Activated CD4-positive, alpha-beta memory T cell treated with anti-CD3 and anti-CD28 coated beads for 36 hours (primary cell): ENCODE results near the gene INTS12. TPM values are rescaled to one million over a fixed set of nuclear protein-coding genes. Genes with fewer than 3 reads are reported as not detected.

ENCODE experiments used
- CTCF ChIA-PET: fragments of 350-600 bp; sonication (Branson Sonifier 250); formaldehyde crosslinking; loops from one replicate; lab custom pipeline; 2021; ENCODE audit warnings: antibody characterized with exemption, inconsistent platforms; lab: Charles Lee
- POLR2A ChIA-PET: fragments of 350-600 bp; sonication (Branson Sonifier 250); formaldehyde crosslinking; loops from one replicate; lab custom pipeline; 2021; ENCODE audit warnings: antibody characterized with exemption; lab: Charles Lee
- DNase-seq: peaks from one replicate; pipeline ENCODE4 v3.0.0-alpha.2; 2020
- H3K27ac Mint-ChIP-seq: one replicate; pipeline ENCODE4 v1.8.0; 2021; ENCODE audit warnings: mixed read lengths
- H3K27me3 Mint-ChIP-seq: one replicate; pipeline ENCODE4 v1.8.0; 2021; ENCODE audit warnings: mixed read lengths
- H3K36me3 Mint-ChIP-seq: one replicate; pipeline ENCODE4 v1.8.0; 2021; ENCODE audit warnings: mixed read lengths
- H3K4me1 Mint-ChIP-seq: one replicate; pipeline ENCODE4 v1.8.0; 2021; ENCODE audit warnings: low read depth, mixed read lengths
- H3K4me3 Mint-ChIP-seq: one replicate; pipeline ENCODE4 v1.8.0; 2021; ENCODE audit warnings: mild to moderate bottlenecking, mixed read lengths
- H3K9me3 Mint-ChIP-seq: one replicate; pipeline ENCODE4 v1.8.0; 2021; ENCODE audit warnings: mixed read lengths
- intact Hi-C: fragments of 100-400 bp; cut with micrococcal nuclease; formaldehyde crosslinking; loops from one replicate; pipeline ENCODE4 v1.15.1; 2023
- total RNA-seq, 2 experiments: library from RNA; stranded (reverse); gene quantifications; one replicate each; pipeline ENCODE4 v1.2.3, GENCODE V29; 2021

Gene INTS12
- total RNA-seq, 2 experiments from 2014 or later, result 19.6 to 22.7 TPM

DNA sequence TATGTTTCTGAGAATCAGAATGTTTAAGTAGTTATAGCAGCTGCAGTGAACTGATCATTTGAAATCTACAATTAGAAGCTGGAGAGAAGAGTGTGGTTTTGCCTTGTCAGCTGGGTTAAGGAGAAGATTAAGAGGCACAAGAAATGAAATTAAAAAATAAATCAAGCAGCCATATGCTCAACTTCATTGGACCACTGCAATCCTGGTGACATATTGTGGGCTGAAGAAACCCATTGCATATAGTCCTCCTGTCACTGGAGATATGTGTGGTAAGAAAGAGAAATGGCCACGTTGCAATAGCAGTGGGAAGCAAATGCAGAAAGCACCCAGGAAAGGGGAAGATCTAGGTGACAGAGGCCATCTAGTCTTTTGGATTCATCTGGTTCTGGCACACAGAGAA is 63.0 kb downstream of the INTS12 start:
- Mint-ChIP-seq H3K9me3 (no peaks in the 10 kb centered on the region), H3K36me3 (no peaks in the 10 kb centered on the region), H3K27ac (no peak overlapping the region), H3K4me1 (no peaks in the 10 kb centered on the region), H3K27me3 (peaks cover 21% of the 10 kb centered on the region), H3K4me3 (no peak overlapping the region)
- POLR2A ChIA-PET, result no interaction called here
- DNase-seq, result no peak
- CTCF ChIA-PET, result interaction anchor here (1.1 kb wide), 1 partner anchor 13 kb away, joined by 3 read pairs; no protein-coding TSS in a partner anchor
- intact Hi-C loops, result no loop called here

DNA sequence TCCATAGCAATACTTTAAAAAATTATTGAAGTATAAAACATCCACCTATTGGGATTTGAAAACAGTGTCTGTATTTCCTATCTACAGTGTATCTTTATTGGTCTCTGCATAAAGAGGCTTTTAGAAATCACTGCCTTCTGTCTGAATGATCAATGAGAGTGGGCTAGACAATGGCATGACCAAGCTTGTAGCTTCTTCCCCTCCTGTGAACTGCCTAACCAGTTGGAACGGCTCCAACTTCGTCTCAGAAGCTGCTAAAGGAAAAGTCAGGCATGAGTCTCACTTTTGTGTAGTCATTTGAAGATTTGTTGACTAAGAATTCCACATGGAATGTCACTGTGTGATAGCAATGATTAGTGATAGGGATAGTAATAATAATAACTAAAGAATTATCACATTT is 64.2 kb downstream of the INTS12 start:
- Mint-ChIP-seq H3K27me3 (peaks cover 18% of the 10 kb centered on the region), H3K36me3 (no peaks in the 10 kb centered on the region), H3K9me3 (no peaks in the 10 kb centered on the region), H3K4me3 (no peak overlapping the region), H3K27ac (no peak overlapping the region), H3K4me1 (no peaks in the 10 kb centered on the region)
- intact Hi-C loops, result no loop called here
- ChIA-PET POLR2A (no interaction called here), CTCF (no interaction called here)
- no peak for DNase-seq

DNA sequence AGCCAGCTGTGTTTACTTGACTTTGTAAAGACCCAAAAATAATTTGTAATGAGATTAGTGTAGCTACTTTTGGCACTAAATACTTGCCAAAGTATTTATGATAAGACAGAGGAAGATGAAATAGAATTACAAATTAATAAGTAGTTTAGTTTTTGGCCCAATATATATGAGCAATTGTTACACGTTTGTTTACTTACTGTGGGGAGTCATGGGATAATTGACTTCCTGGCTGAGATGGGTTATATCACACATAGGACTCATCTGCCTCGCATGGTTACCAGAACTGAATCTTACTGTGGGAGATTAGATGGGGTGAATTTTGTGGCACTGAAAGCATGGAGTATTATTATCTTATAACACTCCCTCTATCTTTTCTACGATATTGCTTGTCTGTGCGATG is 66.6 kb downstream of the INTS12 start:
- intact Hi-C loops, result no loop called here
- ChIA-PET CTCF (no interaction called here), POLR2A (no interaction called here)
- H3K9me3 Mint-ChIP-seq, result no peaks in the 10 kb centered on the region
- H3K27me3 Mint-ChIP-seq, result peaks cover 15% of the 10 kb centered on the region
- no peak overlapping the region for H3K4me3 Mint-ChIP-seq
- H3K36me3 Mint-ChIP-seq, result no peaks in the 10 kb centered on the region
- no peak for DNase-seq
- H3K4me1 Mint-ChIP-seq, result peaks cover 2% of the 10 kb centered on the region
- no peak overlapping the region for H3K27ac Mint-ChIP-seq

DNA sequence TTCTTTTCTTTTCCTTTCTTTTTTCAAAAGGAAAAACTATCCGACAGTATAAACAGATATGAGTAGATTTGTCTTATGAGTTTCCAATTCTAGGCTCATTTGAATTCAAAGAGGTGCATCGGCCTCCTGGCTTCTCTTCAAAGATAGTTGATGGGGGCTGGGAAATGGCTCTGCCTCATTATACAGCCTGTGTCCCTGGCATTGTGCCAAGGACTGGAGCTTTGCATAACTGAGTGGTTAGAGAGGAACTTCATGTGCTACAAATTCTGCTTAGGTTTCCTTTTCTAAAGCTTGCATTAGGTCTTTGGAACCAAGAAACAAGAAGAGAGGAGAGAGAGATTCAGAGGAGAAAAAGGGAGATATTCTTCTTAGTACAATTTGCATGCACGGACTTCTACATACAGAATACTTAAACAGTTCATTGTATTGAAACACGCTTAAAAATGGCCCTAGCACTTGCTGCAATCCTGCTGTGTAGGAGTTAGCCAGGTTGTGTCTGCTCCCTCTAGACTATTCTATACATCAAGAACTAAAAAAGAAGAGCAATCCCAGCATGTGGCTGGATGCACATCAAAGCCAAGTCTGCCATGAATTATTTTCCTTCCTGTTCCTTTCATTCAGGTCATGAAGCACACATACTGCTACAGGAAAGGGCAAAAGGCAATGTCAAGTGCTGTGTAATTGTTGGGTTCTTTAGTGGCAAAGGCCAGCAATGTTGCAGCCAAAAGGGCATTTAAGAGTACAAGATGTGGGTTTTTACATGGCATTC is 70.9 kb downstream of the INTS12 start:
- Mint-ChIP-seq H3K9me3 (no peaks in the 10 kb centered on the region), H3K27ac (no peak overlapping the region), H3K4me3 (no peak overlapping the region), H3K27me3 (peaks cover 7% of the 10 kb centered on the region), H3K4me1 (peaks cover 2% of the 10 kb centered on the region), H3K36me3 (no peaks in the 10 kb centered on the region)
- intact Hi-C loops, result no loop called here
- ChIA-PET CTCF (no interaction called here), POLR2A (no interaction called here)
- DNase-seq, result no peak

DNA sequence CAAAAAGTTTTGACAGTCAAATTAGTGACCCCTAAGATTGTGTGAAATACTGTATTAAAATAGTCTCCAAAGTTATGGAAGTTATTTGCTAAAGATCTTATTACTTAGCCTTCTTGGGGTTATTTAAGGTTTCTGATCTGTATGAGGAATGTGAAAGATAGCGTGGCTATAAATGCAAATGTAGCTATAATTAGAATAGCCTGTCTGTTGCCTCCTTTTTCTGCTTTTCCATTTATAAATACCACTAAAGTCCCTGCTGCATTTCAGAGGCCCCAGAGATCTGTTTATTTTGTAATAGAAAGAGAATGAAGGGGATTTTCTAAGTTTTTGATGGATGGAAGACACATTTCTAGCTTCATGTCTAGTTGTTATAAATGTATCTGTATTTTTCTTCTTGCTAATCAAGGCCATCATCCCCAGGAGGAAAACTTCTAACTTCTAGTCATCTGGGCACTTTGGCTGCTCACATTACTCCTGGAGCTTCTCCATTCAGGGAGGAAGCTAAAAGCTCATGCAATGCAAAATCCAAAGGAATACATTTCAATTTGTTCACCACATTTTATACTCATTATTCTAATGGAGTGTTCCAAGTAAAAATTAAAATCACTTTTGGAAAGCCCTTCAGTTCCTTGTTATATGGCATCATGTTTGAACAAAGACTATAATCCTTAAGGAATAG is 73.9 kb downstream of the INTS12 start:
- H3K36me3 Mint-ChIP-seq, result no peaks in the 10 kb centered on the region
- H3K27ac Mint-ChIP-seq, result no peak overlapping the region
- H3K4me1 Mint-ChIP-seq, result peaks cover 2% of the 10 kb centered on the region
- H3K4me3 Mint-ChIP-seq, result no peak overlapping the region
- no peak for DNase-seq
- peaks cover 3% of the 10 kb centered on the region for H3K27me3 Mint-ChIP-seq
- intact Hi-C loops, result no loop called here
- H3K9me3 Mint-ChIP-seq, result no peaks in the 10 kb centered on the region
- ChIA-PET POLR2A (no interaction called here), CTCF (interaction anchor here (3.3 kb wide), 1 partner anchor 113 kb away, joined by 14 read pairs; no protein-coding TSS in a partner anchor)

DNA sequence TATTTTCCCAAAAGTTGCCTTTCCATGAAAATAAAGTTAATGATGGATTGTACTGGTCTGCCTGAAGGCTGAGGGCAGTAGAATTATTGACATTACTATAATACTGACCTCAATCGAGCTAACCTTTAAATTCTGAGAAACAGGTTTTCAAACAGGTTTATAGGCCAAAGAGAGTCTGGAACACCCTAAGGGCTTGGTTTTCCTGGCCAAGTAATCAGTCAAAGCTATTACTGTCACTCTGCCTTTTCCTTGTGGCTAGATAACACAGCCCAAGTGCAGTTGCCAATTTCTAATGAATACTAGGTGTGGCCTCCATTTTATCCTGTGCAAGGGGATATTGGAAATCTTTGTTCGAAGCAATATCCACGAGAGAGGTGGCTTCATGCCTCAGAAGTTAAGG is 75.2 kb downstream of the INTS12 start:
- ChIA-PET CTCF (interaction anchor here (1.5 to 3.3 kb wide), 3 partner anchors 10 to 112 kb away, joined by 7 to 14 read pairs (median 9); no protein-coding TSS in a partner anchor), POLR2A (no interaction called here)
- Mint-ChIP-seq H3K36me3 (no peaks in the 10 kb centered on the region), H3K27ac (no peak overlapping the region), H3K4me1 (peaks cover 2% of the 10 kb centered on the region), H3K4me3 (no peak overlapping the region), H3K9me3 (no peaks in the 10 kb centered on the region), H3K27me3 (peaks cover 6% of the 10 kb centered on the region)
- DNase-seq, result no peak
- intact Hi-C loops, result loop anchor here (2.0 kb wide), 1 partner anchor 112 kb away; no protein-coding TSS in a partner anchor

Other genes starting within 250 kb of the INTS12 start
- 100 to 1,000 TPM; 113 to 123 TPM for gene PPA2, start 234.6 kb downstream of the INTS12 start, total RNA-seq
- not detected for gene ARHGEF38, start 156.1 kb downstream of the INTS12 start, total RNA-seq
- 10 to 100 TPM; 15.2 to 16.7 TPM for gene GSTCD, start 95 bp upstream of the INTS12 start, total RNA-seq
- not detected for gene NPNT, start 186.8 kb upstream of the INTS12 start, total RNA-seq